HK-2 (cell line): Measurements from ENCODE around the gene POLD4.

ENCODE experiments used
- DNase-seq: peaks from one replicate; pipeline ENCODE4 v3.0.0-alpha.2; 2018; ENCODE audit not compliant: unreplicated experiment

POLD4 gene

DNA sequence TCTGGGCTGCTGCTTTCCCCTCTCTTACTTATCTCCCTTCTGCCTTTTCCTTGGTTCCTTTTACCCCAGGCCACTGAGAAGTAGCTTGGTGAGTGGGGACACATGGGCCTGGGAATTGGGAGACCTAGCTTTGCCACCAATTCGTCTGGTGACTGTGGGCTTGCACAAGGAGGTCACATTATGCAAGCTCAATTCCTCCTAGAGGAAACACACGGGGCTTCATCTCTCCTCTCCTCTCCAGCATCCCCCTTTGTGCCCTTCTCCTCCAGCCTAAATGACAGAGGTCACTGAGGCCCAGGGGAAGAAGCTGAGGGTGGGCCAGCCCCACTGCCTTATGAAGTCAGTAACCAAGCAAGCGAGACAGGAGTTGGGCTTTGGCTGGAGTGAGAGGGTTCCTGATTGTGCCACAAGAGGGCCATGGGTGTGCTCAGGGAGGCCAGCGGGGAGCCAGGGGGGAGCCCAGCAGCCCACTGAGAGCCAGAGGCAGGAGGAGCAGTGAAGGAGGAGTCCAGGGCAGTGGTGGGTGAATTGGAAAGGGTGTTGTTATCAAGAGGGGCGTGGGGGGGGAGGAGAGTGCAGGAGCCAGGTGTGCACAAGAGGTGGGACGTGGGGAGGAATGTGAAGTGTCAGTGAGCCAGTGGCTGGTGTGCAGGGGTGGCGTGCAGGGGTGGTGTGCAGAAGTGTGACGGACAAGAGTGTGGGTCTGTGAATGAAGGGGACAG, 18.0 kb upstream of the POLD4 start:
- DNase-seq, result no peak

DNA sequence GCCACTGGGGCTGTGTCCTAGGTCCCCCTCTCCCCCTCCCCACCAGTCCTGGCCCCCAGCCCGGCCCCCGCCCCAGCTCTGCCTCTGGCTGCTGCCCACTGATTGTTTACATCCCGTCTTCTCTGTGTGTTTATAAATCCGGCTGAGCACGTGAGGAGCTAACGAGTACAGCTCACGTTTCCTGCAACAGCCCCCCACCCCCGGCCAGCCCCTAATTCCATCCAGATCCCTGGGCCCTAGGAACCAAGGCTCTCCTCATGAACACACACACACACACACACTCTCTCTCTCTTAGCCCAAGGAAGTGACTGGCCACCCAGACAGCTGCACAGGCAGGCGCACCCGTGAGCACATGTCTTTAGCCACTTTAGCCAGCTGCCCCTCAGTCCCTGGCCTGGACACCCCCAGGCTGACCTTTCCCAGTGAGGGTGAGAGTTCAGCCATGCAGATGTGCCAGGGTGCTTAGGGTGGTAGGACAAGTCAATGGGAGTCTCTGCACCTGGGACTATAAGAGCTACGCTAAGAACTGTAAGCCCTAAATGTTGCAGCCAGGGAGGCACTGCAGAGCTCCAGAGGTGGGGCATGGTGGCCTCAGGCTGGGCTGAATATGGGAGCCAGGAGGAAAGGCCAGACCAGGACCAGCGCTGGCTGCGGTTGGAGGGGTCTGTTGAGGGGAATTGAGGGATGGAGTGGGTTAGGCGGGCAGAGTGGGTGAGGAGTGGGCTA, 17.2 kb upstream of the POLD4 start:
- DNase-seq, result no peak

DNA sequence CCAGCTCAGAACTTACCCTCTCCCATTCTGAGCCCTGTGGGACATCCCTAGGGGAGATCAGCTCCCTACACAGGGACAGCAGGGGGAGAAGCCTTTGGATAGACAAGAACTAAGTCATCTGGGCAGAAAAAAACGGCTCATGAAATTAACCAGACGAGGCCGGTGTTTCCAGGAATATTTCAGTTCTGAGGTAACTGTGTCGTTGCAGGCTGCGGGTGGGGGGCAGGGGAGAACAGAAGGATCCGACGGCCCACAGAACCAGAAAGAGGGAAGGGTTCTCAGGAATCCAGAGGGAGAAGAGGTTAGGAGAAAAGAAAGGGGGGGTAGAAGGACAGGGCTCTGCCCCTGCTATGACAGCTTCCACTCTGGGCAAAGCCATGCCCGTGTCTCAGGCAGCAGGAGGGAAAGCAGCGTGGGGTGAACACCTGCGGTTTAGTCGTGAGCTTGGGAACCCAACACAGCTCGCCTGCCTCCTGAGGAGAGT, 16.5 kb upstream of the POLD4 start:
- DNase-seq, result no peak

DNA sequence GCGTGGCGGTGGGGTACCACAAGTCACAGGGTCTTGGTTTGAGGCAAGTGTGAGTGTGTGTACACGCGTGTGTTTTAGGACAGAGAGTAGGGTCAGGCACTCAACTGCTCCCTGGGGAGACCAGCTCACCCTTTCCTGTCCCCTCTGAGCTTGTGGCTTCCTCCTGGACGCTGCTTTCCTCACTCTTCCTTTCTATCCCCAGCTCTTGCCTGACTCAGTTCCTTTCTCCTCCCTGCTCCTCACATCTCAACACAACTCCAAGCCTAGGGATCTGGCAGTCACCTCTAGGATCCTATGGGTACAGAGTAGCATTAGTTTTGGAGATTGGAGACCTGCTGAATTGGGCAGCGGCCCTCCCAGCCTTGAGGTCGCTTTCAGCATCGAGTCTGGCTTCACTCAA, 15.9 kb upstream of the POLD4 start:
- no peak for DNase-seq

- no peak for DNase-seq
Observed at GRCh38 chr11:67368621-67369020, 15.3 kb upstream of the POLD4 start.

DNA sequence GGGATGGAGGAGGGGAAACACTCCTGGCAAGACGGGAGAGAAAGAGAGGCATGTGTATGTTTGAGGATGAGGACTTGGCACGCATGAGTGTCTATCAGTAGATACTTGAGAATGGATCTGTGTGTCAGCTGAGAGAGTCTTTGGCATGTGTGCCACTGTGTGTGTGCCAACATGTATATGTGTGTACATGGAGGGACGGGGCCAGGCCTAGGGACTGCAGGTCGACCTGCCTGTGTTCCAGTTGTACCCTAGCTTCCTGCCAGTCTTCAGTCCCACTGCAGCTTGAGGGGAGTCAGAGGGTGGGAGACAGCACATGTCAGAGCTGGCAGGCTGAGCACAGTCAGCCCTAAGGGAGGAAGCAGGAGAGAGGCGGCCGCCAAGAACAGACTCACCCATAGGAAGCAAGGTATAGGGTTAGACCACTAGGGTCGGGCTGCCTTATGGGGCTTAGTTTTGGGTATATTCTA, 14.4 kb upstream of the POLD4 start:
- no peak for DNase-seq

- no peak for DNase-seq
Observed at GRCh38 chr11:67366961-67367760, 13.8 kb upstream of the POLD4 start.

GRCh38 chr11:67366546-67366945, 13.2 kb upstream of the POLD4 start:
- DNase-seq, result no peak

DNA sequence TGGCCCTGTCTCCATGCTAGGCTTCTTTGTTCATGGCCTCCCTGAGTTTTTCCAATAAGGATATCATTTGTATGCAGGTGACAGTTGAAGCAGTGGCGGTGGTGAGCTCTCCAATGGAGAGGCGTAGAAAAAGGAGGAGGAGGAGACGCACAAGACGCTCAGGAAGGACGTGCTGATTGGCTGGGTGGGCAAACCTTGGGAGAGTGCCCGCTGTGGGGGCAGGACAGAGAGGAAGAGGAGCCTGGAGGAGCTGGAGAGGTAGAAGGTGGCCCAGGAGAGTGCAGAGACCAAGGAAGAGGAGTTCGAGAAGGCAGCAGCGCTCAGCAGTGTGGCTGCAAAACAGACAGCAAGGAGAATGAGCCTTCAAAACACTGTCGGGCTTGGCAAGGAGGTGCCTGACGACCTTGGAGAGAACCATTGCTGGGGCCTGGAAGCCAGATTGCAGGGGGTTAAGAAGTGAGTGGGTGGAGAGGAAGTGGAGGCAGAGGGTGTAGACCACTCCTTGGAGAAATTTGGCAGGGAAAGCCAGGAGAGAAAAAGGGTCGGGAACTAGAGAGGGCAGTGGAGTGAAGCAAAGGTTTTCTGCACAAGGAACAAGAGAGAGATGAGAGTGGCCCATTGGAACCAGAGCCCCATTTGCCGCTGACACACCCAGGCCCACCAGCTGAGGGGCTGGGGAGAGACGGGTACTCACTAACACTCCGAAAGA, 12.5 kb upstream of the POLD4 start:
- no peak for DNase-seq

- DNase-seq, result no peak
Observed at GRCh38 chr11:67364783-67365722, 11.7 kb upstream of the POLD4 start.

- DNase-seq, result no peak
Observed at GRCh38 chr11:67364169-67364568, 10.8 kb upstream of the POLD4 start.

DNA sequence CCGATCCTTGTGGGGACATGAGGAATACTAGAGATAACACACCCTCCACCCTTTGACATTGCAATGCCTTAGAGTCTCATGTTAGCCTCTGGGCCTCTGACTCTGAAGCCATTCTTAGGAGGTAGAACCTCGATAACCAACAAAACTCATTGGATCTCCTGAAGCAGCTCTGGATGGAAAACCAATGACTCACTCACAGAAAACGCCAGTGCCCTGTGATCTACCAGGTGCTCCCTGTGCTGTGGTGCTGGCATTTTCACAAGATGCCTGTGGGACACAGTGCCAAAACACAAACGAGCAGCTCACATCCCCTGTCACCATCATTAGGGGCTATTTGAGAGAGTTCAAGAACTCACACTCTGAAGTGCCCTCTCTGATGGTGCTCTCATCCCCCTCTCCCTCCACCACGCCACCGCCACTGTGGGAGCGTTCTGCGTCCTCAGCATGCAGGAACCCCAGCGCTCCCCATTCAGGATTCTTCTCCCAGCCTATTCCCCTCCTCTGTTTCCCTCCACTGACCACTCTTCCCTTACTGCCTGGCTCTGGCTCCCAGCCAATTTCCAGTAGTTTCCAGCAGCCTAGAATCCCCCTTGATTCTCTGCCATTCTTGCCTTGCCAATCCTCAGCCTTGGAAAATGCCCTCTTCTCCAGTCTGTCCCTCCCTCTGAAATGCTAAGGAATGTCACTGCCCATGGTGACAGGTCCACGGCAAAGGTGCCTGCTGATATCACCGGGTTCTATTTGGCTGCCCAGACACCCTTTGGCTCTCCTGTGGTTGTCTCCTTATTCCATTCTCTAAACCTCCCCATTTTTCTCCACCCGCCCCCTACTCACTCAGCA, 4.7 kb upstream of the POLD4 start:
- DNase-seq, result no peak

GRCh38 chr11:67356864-67357561, 3.7 kb upstream of the POLD4 start:
- DNase-seq, result peak; percentile 75

DNA sequence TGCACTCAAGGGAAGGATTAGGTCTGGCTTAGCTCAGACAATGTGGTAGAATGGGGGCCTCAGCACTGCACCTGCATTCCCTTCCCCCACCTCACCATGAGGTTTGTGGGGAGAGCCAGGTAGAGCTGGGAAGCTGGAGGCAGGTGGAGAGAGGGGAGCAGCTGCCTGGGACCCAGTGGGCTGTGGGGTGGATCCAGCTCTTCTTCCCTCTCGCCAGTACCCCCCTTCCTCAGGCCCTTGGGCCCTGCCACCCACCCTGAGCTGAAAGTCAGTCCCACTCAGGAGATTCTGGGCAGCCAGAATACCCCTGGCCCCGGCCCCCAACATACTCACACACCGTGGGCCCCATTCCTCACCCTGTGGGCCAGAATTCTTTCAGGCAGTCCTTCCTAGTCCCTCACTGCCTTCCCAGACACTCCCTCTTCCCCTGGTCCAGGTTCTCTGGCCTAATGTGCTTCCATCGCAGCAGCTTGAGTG, 3.1 kb upstream of the POLD4 start:
- DNase-seq, result no peak

DNA sequence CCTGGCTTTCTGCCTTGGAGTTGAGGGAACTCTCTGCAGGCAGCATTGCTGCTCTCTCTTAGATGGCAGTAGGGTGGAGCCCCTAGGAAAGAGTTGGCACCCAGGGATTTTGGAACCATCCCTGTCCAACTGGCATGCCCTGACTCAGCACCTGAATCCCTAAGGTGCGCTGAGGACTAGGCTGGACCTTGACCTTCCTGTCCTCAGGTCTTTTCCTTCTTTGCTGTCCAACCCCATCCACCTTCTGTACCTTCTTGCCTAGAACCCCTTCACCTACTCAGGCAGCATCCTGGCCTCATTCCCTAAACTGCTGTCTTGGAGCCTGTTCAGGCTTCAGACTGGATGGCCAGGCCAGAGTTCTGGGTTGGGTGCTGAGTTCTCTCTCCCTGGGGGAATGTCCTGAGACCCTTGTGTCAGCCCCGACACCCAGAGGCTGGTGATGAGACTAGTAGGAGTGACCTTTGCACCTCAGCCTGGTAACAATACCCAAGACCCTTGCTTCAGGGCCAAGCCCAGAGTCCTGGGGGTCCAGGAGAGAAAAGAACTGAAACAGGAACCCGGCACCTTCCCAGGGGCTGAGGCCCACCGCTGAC, 2.5 kb upstream of the POLD4 start:
- DNase-seq, result no peak

GRCh38 chr11:67355023-67355793, 1.9 kb upstream of the POLD4 start:
- no peak for DNase-seq

- peak; percentile 84 for DNase-seq
Observed at GRCh38 chr11:67354075-67355022, 1.0 kb upstream of the POLD4 start.
